GM21528 (cell line): ENCODE measurements around the gene OR2L2.
"Not testable (repeated sequence)": the region's sequence is repeated elsewhere in the genome, so short reads cannot be mapped to it uniquely, and the experiment has no call there.

Source experiments
- ATAC-seq: cut with Tn5 transposase; IDR thresholded peaks from one replicate; pipeline ENCODE4 v1.9.1; 2021; ENCODE audit warnings: mild to moderate bottlenecking, moderate library complexity; ENCODE audit not compliant: unreplicated experiment, low FRiP score

The OR2L2 gene, protein sequence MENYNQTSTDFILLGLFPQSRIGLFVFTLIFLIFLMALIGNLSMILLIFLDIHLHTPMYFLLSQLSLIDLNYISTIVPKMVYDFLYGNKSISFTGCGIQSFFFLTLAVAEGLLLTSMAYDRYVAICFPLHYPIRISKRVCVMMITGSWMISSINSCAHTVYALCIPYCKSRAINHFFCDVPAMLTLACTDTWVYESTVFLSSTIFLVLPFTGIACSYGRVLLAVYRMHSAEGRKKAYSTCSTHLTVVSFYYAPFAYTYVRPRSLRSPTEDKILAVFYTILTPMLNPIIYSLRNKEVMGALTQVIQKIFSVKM

GRCh38 chr1:248029770-248030169, at the start of gene OR2L2:
Gene OR2L2 (plus strand): TSS chr1:248030070. CDS start chr1:248038268, 8,198 bp downstream.
- ATAC-seq = no peak

GRCh38 chr1:247992986-247993385, 36.9 kb upstream of the OR2L2 start:
- ATAC-seq = no peak

DNA sequence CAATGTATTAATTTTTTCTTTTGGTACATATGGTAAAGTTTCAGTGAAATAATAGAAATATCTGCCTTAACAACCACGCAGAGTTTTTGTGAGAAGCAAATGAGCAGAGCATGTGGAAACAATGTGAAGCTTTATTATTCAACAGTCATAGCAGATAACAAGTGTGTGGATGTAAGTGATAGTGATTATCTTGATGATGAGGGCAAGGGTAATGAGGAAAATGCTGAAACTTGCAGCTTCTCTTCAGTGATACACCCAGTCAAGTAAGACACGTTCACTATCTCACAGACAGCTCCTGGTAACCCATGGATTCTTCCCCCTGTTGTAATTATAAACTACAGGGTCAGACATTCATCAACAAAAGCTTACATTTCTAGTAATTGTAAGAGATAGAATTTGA, 31.1 kb upstream of the OR2L2 start:
- no peak for ATAC-seq

DNA sequence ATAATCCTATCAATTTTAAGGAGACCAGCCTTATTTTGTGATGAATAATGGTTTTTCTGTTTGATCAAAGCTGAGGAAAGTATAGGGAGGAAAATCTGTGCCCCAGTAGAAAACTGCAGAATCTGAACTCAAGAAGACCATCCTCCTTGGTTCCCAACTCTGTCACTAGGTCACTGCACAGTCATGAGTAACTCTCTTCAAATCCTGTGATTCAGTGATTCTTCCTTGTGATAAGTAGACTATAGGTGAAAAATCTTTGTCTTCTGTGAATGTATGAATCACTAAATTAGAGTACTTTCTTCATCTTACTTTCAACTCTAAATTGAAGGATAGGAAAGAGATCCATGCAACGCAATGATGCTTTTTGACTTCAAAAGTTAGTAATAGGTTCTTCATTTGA, 29.7 kb upstream of the OR2L2 start:
- ATAC-seq = no peak

DNA sequence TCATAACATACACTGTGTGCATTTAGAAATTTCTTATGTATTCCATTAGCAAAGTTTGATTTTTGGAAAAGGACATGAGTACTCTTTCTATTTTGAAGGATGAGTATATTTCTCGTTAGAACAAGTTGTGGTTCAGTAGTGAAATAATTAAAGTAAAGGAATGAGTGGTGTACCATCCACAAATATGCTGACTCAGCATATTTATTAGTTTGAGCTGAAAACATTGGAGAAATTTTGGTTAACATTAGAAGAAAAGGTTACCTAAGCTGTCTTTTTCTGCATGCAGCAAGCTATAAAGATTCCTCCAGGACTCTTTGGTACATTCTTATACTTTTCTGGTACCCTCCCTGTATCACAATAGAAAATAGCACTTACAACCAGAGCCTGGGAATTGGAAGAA, 22.1 kb upstream of the OR2L2 start:
- ATAC-seq = no peak

GRCh38 chr1:248009681-248010080, 20.2 kb upstream of the OR2L2 start:
- ATAC-seq = no peak

DNA sequence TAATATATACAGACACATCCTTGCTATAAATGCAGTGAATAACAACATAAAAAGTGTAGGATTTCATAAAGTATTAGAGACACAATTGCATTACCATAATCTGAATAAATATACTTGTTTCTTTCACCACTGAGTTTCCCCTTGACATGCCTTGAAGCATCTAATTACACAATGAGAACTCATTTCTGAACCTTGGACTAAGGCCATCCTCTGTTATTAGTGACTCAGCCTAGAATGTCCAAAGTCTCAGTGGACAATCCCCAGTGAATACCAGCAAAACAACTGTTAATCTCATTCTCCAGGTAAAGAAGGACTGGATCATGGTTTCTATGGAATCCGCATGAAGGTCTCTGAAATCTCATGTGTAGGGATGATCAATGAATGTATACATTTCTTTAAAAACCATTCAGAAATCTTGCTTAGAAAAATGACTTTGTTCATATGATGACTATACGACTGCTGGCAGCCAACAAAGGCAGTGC, 16.6 kb upstream of the OR2L2 start, which contains the start of gene OR2L5:
OR2L5 (plus strand) TSS at position 432 of the 482 bp plus-strand sequence. CDS start 8,288 bp downstream, outside the sequence.
- ATAC-seq = no peak

GRCh38 chr1:248015803-248016202, 14.1 kb upstream of the OR2L2 start:
- no peak for ATAC-seq

DNA sequence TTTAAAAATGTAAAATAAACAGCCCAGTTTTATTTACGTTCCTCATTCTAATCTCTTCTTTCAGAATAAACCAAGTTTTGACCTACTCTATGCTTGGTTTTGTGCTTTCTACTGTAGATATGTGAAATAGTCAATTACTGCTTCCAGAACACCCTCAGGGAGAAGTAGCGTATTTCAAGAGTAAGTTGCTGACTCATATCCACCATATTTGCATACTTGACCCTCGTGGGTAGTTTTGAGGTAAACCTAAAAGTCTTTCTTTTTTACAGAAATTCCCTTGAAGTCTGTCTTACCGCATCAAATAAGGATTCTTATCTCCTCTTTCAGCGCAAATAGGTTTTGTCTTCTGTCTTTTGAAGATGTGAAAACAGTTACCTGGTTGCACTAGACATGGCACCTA, 15.3 kb downstream of the OR2L2 start:
- no peak for ATAC-seq

DNA sequence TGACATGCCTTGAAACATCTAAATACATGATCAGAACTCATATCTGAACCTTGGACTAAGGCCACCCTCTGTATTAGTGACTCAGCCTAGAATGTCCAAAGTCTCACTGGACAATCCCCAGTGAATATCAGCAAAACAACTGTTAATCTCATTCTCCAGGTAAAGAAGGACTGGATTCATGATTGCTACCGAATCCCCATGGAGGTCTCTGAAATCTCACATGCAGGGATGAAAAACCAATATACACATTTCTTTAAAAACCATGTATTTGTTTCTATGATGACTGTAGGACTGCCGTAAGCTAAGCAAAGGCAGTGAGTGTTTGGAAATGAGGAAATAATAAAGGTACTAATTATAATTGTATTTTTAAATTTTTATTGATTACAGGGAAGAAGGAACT, 16.7 kb downstream of the OR2L2 start, which contains the start of gene OR2L3:
OR2L3 (plus strand) TSS at position 301 of the 400 bp plus-strand sequence. CDS start 13,846 bp downstream, outside the sequence.
- no peak for ATAC-seq

- ATAC-seq = no peak
Measured at GRCh38 chr1:248047008-248047407, 17.1 kb downstream of the OR2L2 start.

GRCh38 chr1:248054671-248055070, 24.8 kb downstream of the OR2L2 start:
- no peak for ATAC-seq

DNA sequence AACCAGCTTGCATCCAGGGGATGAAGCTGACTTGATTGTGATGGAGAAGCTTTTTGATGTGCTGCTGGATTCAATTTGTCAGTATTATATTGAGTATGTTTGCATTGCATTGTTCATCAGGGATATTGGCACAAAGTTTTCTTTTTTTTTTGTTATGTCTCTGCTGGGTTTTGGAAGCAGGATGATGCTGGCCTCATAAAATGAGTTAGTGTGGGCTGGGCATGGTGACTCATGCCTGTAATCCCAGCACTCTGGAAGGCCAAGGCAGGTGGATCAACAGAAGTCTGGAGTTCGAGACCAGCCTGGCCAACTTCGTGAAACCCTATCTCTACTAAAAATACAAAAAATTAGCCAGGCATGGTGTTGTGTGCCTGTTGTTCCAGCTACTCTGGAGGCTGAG, 25.4 kb downstream of the OR2L2 start:
- no peak for ATAC-seq

DNA sequence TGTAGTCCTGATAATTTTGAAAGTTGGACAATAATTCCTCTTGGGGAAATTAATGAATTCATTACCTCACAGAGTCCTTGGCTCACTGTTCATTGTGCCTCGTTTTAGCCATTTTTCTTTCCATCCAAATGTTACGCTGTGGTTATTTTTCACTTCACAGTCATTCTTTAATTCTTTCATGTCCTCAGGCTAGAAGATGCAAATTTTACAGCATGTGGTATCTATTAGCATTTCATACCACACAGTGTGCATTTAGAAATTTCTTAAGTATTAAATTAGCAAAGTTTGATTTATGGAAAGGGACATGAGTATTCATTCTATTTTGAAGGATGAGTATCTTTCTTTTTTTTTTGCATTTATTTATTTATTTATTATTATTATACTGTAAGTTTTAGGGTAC, 35.2 kb downstream of the OR2L2 start:
- ATAC-seq = no peak

DNA sequence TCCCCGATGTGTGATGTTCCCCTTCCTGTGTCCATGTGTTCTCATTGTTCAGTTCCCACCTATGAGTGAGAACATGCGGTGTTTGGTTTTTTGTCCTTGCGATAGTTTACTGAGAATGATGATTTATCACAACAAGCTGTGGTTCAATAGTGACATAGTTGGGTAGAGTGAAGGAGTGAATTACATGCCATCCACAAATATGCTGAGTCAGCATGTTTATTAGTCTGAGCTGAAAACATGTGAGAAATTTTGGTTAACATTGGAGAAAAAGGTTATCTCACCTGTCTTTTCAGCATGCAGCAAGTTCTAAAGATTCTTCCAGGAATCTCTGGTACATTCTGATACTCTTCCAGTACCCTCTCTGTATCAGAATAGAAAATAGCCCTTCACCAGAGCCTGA, 35.7 kb downstream of the OR2L2 start:
- no peak for ATAC-seq

- not testable (repeated sequence) for ATAC-seq
Measured at GRCh38 chr1:248083864-248084263, 54.0 kb downstream of the OR2L2 start.
